GM12875 (cell line): ENCODE data around the gene STX2.

Source experiments
- H3K4me3 ChIP-seq: one replicate; pipeline ENCODE4 v1.5.1; 2011; ENCODE audit warnings: low read depth, low read length, control low read depth
- TF ChIP-seq, protein P1 (sequence below): IDR thresholded peaks from 2 replicates; pipeline ENCODE4 v1.5.1; 2011; ENCODE audit warnings: low read depth, mild to moderate bottlenecking, control low read depth, inconsistent platforms, low read length, moderate library complexity, borderline replicate concordance; ENCODE audit not compliant: insufficient read depth

The STX2 gene

DNA sequence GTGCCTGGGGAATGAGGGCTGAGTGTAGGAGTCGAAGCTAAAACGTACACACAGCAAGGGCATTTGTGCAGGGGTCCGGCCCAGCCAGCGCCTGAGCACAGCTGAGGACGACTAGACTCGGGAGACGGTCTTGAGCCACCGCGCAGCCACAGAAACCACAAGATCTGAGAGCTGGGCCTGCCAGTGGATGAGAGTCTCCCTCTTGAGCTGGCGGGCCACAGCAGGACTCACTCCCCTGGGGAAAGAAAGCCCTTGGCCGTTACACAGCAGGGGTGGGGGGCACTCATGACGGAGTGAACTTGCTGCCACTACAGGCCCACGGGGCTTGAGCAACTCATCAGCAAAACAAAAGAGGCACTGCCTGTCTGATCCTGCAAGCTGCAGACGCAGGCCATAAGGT is 23.0 kb downstream of the STX2 start:
- no peak overlapping the region for H3K4me3 ChIP-seq
- TF ChIP-seq, protein P1, sequence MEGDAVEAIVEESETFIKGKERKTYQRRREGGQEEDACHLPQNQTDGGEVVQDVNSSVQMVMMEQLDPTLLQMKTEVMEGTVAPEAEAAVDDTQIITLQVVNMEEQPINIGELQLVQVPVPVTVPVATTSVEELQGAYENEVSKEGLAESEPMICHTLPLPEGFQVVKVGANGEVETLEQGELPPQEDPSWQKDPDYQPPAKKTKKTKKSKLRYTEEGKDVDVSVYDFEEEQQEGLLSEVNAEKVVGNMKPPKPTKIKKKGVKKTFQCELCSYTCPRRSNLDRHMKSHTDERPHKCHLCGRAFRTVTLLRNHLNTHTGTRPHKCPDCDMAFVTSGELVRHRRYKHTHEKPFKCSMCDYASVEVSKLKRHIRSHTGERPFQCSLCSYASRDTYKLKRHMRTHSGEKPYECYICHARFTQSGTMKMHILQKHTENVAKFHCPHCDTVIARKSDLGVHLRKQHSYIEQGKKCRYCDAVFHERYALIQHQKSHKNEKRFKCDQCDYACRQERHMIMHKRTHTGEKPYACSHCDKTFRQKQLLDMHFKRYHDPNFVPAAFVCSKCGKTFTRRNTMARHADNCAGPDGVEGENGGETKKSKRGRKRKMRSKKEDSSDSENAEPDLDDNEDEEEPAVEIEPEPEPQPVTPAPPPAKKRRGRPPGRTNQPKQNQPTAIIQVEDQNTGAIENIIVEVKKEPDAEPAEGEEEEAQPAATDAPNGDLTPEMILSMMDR: no peak

DNA sequence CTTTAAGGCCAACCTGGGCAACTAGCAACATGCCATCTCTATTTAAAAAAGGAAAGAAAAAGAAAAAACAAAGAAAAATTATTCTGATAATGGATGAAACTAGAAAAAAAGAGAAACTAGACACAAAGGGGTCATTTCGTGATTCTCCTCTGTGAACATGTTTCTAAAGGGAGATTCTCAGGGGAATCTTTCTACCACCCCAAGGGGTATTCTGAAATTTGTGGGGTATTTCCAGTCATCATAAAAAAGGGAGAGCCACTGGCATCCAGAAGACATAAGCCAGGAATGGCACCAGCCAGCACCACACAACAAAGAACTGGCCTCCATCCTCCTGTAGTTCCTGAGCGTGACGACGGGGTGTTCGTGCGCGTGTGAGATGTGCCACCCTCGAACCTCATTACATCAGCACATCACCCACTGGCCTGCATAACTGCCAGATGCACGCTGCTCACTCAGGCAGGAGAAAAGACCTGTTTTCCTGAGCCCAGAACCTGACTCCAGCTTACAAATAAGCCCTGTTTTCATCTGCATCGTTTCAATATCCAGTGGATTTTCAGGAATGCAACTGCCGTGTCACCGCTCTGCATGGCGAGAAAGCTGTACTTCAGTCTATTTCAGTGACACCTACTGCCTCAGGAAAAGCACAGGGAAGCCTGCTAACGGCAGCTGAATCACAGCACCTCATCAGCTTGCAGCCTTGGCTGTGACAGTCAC is 23.9 kb downstream of the STX2 start:
- peak overlapping the region; percentile 8 for H3K4me3 ChIP-seq
- TF ChIP-seq, protein P1: no peak

GRCh38 chr12:130813949-130814348 is 25.1 kb downstream of the STX2 start:
- TF ChIP-seq, protein P1: no peak
- H3K4me3 ChIP-seq: peak overlapping the region; percentile 31

GRCh38 chr12:130813436-130813835 is 25.6 kb downstream of the STX2 start:
- peak overlapping the region; percentile 31 for H3K4me3 ChIP-seq
- TF ChIP-seq, protein P1: no peak

DNA sequence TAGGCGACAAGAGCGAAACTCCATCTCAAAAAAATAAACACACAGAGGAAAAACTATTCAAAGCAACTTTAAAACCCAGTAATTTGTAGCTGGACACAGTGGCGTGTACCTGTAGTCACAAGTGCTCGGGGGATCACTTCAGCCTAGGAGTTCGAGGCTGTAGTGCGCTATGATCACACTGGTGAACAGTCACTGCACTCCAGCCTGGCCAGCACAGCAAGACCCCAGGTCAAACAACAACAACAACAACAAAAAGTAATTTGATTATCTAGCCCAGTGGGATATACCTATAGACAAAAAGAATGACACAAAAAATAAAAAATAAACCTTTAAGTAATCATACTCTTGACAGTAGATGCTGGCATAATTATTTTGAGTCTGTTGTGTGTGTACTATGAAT is 29.3 kb downstream of the STX2 start:
- H3K4me3 ChIP-seq: no peak overlapping the region
- TF ChIP-seq, protein P1: no peak

DNA sequence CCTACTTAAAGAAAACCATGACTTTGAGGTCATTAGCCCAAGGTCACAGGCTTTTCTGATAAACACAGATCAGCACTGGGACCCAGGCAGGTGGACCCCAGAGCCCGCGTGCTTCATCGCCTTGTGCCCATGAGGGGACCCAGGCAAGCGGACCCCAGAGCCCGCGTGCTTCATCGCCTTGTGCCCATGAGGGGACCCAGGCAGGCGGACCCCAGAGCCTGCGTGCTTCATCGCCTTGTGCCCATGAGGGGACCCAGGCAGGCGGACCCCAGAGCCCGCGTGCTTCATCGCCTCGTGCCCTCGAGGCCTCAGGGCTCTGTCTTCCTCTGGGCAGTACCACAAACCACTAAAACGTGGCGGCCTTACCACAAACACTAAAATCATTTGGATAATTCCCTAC is 31.7 kb downstream of the STX2 start:
- H3K4me3 ChIP-seq: no peak overlapping the region
- TF ChIP-seq, protein P1: no peak

DNA sequence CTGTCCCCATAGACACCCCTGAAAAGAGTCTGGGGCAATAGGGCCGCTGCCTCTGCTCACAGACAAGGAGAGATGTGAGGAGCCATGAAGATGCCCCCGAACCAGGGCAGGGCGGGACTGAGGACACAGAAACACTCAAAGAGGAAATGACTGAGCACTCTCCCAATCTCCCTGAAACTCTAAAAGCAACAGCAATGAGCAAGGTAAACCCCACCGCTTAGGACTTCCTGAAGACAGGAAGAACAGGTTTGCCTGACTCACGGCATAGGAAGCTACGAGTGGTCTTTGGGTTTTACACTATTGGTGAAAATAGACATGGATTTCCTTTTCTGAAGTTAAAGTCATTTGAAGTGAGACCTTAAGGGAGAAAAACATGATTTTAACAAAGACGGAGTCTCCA is 32.5 kb downstream of the STX2 start:
- H3K4me3 ChIP-seq: no peak overlapping the region
- TF ChIP-seq, protein P1: no peak
